Measurements from ENCODE around the gene OR51A7.
"Not testable (repeated sequence)": the region's sequence is repeated elsewhere in the genome, so short reads cannot be mapped to it uniquely, and the experiment has no call there.

The OR51A7 gene

GRCh38 chr11:4955613-4956012 lies 52.0 kb downstream of the OR51A7 start, which contains the start of gene OR51A2:
Gene OR51A2, minus strand, starts transcription at chr11:4955713. Its CDS starts 0 bp downstream, at chr11:4955713.
- in situ Hi-C loops (cut with MboI; ENCODE audit: low sequenced_read_pairs): not testable (repeated sequence)

GRCh38 chr11:4957396-4957795 lies 53.8 kb downstream of the OR51A7 start:
- in situ Hi-C loops (cut with MboI; ENCODE audit: low sequenced_read_pairs): no loop called here
